ENCODE measurements around the gene TTLL8. TPM values are rescaled to one million over a fixed set of nuclear protein-coding genes. Genes with fewer than 3 reads are reported as not detected.

TTLL8 gene
- total RNA-seq, 1 experiment from 2014 or later = not detected

DNA sequence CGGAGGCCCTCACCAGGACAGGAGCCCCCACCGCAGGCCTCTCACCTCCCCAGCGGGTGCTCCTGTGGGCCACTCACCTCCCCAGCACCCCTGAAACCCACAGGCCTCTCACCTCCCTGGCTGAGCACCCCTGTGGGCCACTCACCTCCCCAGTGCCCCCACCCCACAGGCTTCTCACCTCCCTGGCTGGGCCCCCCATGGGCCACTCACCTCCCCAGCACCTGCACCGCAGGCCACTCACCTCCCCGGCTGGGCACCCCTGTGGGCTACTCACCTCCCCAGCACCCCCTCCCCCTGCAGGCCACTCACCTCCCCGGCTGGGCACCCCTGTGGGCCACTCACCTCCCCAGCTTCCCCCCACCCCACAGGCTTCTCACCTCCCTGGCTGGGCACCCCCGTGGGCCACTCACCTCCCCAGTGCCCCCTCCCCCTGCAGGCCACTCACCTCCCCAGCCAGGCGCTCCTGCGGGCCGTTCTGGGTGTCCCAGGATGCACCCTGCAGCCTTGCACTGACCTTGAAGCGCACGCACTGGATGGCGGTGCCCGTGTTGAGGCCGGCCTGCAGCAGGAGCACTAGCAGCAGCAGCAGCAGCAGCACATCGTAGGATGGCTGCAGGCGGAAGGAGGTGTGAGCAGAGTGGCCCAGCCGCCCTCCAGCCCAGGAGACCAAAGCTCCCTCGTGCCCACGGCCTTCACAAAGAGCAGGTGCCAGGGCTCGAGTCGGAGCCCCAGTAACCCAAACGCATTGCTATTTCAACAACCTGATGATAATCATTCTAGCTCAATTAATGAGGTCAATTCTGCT, 5.7 kb upstream of the TTLL8 start:
- Mint-ChIP-seq H3K4me1 (peaks cover 9 to 12% of the 10 kb centered on the region in 2 experiments), H3K27ac (no peak overlapping the region), H3K27me3 (ENCODE audit: low read depth) (peaks cover 18% of the 10 kb centered on the region), H3K9me3 (peaks cover 0 to 4% of the 10 kb centered on the region in 2 experiments; a peak in 1 of 5 replicates), H3K4me3 (no peak overlapping the region), H3K36me3 (ENCODE audit: insufficient read depth in 1 of 3, low read depth in 3 of 3) (no peaks in the 10 kb centered on the region)
- Histone ChIP-seq H3K56ac (ENCODE audit: insufficient read length, low read depth, low read length) (no peak overlapping the region), H3K79me1 (ENCODE audit: insufficient read depth, low read depth, low read length, poor library complexity, severe bottlenecking) (no peaks in the 10 kb centered on the region), H3K18ac (ENCODE audit: insufficient read length, low read depth, low read length) (no peak overlapping the region), H3K4me2 (ENCODE audit: insufficient read depth, insufficient read length, low read length) (no peak overlapping the region), H3K4ac (ENCODE audit: low read depth, low read length) (no peak overlapping the region), H3K4me1 (ENCODE audit: insufficient read depth, low read length) (no peaks in the 10 kb centered on the region; the same call in 1 of the 2 replicates), H3T11ph (ENCODE audit: low read length) (no peak overlapping the region), H3K23ac (ENCODE audit: insufficient read length, low read depth, low read length) (no peak overlapping the region), H3K9me3 (ENCODE audit: control insufficient read depth, low read depth, low read length) (no peaks in the 10 kb centered on the region), H4K91ac (ENCODE audit: insufficient read length, low read depth, low read length) (no peak overlapping the region), H3K14ac (ENCODE audit: insufficient read depth, low read length) (no peak overlapping the region), H3K79me2 (ENCODE audit: insufficient read depth, low read length) (no peaks in the 10 kb centered on the region), H4K20me1 (ENCODE audit: control insufficient read depth, insufficient read depth, insufficient read length) (no peaks in the 10 kb centered on the region), H2BK20ac (ENCODE audit: low read depth, low read length, poor library complexity, severe bottlenecking) (no peak overlapping the region), H3K23me2 (ENCODE audit: insufficient read length, low read depth, low read length, poor library complexity, severe bottlenecking) (peaks cover 8% of the 10 kb centered on the region), H3K27ac (ENCODE audit: insufficient read length, low read depth, low read length) (no peak overlapping the region), H2BK12ac (ENCODE audit: insufficient read length, low read depth, low read length) (no peak overlapping the region), H4K8ac (replicated peaks; ENCODE audit: insufficient read length, low read depth, low read length) (no peak overlapping the region), H2BK15ac (ENCODE audit: low read depth, low read length) (no peak overlapping the region), H4K5ac (ENCODE audit: insufficient read length, low read depth, low read length) (no peak overlapping the region), H3K9ac (ENCODE audit: extremely low read depth, insufficient read length, low read length) (no peak overlapping the region), H2AK5ac (ENCODE audit: insufficient read length, low read length) (no peak overlapping the region), H3K27me3 (ENCODE audit: insufficient read depth, low read length) (no peaks in the 10 kb centered on the region), H2BK120ac (ENCODE audit: low read depth, low read length, poor library complexity, severe bottlenecking) (no peak overlapping the region), H2BK5ac (ENCODE audit: insufficient read length, low read length) (no peak overlapping the region), H2AFZ (ENCODE audit: low read length) (no peak overlapping the region)
- no CpG with 5 or more reads among the region's 23 CpGs for WGBS (ENCODE audit: extremely low coverage, insufficient read length, low lambda C conversion rate)
- no peak for DNase-seq
- TF ChIP-seq, protein P1, sequence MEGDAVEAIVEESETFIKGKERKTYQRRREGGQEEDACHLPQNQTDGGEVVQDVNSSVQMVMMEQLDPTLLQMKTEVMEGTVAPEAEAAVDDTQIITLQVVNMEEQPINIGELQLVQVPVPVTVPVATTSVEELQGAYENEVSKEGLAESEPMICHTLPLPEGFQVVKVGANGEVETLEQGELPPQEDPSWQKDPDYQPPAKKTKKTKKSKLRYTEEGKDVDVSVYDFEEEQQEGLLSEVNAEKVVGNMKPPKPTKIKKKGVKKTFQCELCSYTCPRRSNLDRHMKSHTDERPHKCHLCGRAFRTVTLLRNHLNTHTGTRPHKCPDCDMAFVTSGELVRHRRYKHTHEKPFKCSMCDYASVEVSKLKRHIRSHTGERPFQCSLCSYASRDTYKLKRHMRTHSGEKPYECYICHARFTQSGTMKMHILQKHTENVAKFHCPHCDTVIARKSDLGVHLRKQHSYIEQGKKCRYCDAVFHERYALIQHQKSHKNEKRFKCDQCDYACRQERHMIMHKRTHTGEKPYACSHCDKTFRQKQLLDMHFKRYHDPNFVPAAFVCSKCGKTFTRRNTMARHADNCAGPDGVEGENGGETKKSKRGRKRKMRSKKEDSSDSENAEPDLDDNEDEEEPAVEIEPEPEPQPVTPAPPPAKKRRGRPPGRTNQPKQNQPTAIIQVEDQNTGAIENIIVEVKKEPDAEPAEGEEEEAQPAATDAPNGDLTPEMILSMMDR (conservative IDR thresholded peaks at IDR 0.05) = no peak
